GM18858 (cell line): ENCODE data around the gene C3orf22.

ENCODE experiments used
- ATAC-seq: cut with Tn5 transposase; IDR thresholded peaks from one replicate; pipeline ENCODE4 v1.9.1; 2021; ENCODE audit not compliant: unreplicated experiment

The C3orf22 gene

GRCh38 chr3:126528419-126528799 is 30.3 kb downstream of the C3orf22 start:
- ATAC-seq = no peak

- no peak for ATAC-seq
Measured at GRCh38 chr3:126527455-126528211, 31.1 kb downstream of the C3orf22 start.

GRCh38 chr3:126527006-126527405 is 31.7 kb downstream of the C3orf22 start:
- ATAC-seq = no peak

- ATAC-seq = no peak
Measured at GRCh38 chr3:126526668-126527005, 32.1 kb downstream of the C3orf22 start.

- ATAC-seq = no peak
Measured at GRCh38 chr3:126525853-126526667, 32.7 kb downstream of the C3orf22 start.

GRCh38 chr3:126525091-126525852 is 33.5 kb downstream of the C3orf22 start:
- ATAC-seq = no peak

GRCh38 chr3:126524429-126524988 is 34.2 kb downstream of the C3orf22 start:
- ATAC-seq = no peak

GRCh38 chr3:126523745-126524428 is 34.8 kb downstream of the C3orf22 start, which contains the start of gene CHST13:
Gene CHST13 (plus strand): TSS chr3:126524155. CDS start chr3:126524333, 178 bp downstream.
- no peak for ATAC-seq

GRCh38 chr3:126522363-126522788 is 36.4 kb downstream of the C3orf22 start:
- ATAC-seq = no peak

- ATAC-seq = no peak
Measured at GRCh38 chr3:126521122-126521891, 37.4 kb downstream of the C3orf22 start.

GRCh38 chr3:126519506-126520455 is 39.0 kb downstream of the C3orf22 start:
- no peak for ATAC-seq

- ATAC-seq = no peak
Measured at GRCh38 chr3:126518779-126519177, 40.0 kb downstream of the C3orf22 start.

- ATAC-seq = no peak
Measured at GRCh38 chr3:126517986-126518778, 40.5 kb downstream of the C3orf22 start.

GRCh38 chr3:126517291-126517951 is 41.3 kb downstream of the C3orf22 start, which contains the start of gene UROC1:
Gene UROC1 (minus strand): TSS chr3:126517773. CDS start chr3:126517719, 54 bp downstream.
- no peak for ATAC-seq

GRCh38 chr3:126516936-126517290 is 41.8 kb downstream of the C3orf22 start:
- no peak for ATAC-seq

- ATAC-seq = no peak
Measured at GRCh38 chr3:126516152-126516935, 42.4 kb downstream of the C3orf22 start.
